Cardiac ventricle fibroblast (primary cell): ENCODE data around the gene BTBD17. TPM values are rescaled to one million over a fixed set of nuclear protein-coding genes. Genes with fewer than 3 reads are reported as not detected.

Experiments
- total RNA-seq: library from RNA; depleted of rRNA; stranded (reverse); fragments of >200 nt; gene quantifications from 2 replicates; pipeline ENCODE4 v1.2.3, GENCODE V29; 2015

Gene BTBD17
- total RNA-seq: not detected in 2 replicates

GRCh38 chr17:74361230-74362068, at the start of gene BTBD17:
Gene BTBD17 (minus strand): TSS chr17:74361868. CDS start chr17:74361819, 49 bp downstream.

GRCh38 chr17:74367206-74367605, 5.5 kb upstream of the BTBD17 start, which contains the start of gene GPR142:
Gene GPR142 (plus strand): TSS chr17:74367506. CDS start chr17:74369541, 2,035 bp downstream.

GRCh38 chr17:74325743-74326379, 35.8 kb downstream of the BTBD17 start, which contains the start of gene KIF19:
Gene KIF19 (plus strand): TSS chr17:74326226. CDS start chr17:74326350, 124 bp downstream.

Other genes with a start within 250 kb of the BTBD17 start
- gene RPL38, start 158.2 kb downstream of the BTBD17 start, total RNA-seq: 443 and 450 TPM in 2 replicates
- gene TTYH2, start 148.3 kb downstream of the BTBD17 start, total RNA-seq: 7.1 and 15.8 TPM in 2 replicates
- not detected in 2 replicates for gene DNAI2, start 87.6 kb downstream of the BTBD17 start, total RNA-seq
- gene KIF19, start 35.6 kb downstream of the BTBD17 start, total RNA-seq: 0.54 and 1.1 TPM in 2 replicates
- not detected in 2 replicates for gene GPR142, start 5.6 kb upstream of the BTBD17 start, total RNA-seq
- 44.6 and 47.7 TPM in 2 replicates for gene GPRC5C, start 70.2 kb upstream of the BTBD17 start, total RNA-seq
- gene CD300A, start 104.8 kb upstream of the BTBD17 start, total RNA-seq: not detected in 2 replicates
- gene CD300LB, start 169.6 kb upstream of the BTBD17 start, total RNA-seq: not detected in 2 replicates
- not detected in 2 replicates for gene CD300C, start 184.2 kb upstream of the BTBD17 start, total RNA-seq
- gene CD300H, start 205.6 kb upstream of the BTBD17 start, total RNA-seq: not detected in 2 replicates
- not detected in 2 replicates for gene CD300LD, start 230.4 kb upstream of the BTBD17 start, total RNA-seq